ENCODE measurements around the gene NPC2.

DNA sequence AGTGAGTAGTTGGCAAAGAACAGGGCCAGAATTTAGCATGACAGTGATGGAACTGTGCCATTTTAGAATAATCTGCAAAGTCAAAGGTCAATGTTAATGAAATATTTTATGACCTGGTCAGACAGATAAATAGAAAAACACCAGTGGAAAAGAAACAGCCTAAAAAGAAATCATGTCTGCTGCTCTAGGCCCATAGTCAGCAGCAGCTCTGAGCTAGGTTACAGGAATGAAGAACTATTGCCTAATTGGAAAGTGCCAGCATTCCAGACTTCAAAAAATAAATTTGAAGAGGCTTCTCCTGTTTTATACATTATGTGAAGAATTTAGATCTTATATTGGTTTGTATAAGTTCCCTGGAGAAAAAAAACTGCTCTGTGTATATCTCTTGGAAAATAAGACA, 9.8 kb downstream of the NPC2 start:
- TF ChIP-seq, protein P1, sequence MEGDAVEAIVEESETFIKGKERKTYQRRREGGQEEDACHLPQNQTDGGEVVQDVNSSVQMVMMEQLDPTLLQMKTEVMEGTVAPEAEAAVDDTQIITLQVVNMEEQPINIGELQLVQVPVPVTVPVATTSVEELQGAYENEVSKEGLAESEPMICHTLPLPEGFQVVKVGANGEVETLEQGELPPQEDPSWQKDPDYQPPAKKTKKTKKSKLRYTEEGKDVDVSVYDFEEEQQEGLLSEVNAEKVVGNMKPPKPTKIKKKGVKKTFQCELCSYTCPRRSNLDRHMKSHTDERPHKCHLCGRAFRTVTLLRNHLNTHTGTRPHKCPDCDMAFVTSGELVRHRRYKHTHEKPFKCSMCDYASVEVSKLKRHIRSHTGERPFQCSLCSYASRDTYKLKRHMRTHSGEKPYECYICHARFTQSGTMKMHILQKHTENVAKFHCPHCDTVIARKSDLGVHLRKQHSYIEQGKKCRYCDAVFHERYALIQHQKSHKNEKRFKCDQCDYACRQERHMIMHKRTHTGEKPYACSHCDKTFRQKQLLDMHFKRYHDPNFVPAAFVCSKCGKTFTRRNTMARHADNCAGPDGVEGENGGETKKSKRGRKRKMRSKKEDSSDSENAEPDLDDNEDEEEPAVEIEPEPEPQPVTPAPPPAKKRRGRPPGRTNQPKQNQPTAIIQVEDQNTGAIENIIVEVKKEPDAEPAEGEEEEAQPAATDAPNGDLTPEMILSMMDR (IDR thresholded peaks at IDR 0.05 in 8 of 11, conservative IDR thresholded peaks at IDR 0.05 in 3 of 11), result no peak
- no peak for TF ChIP-seq POLR2AphosphoS5 (IDR thresholded peaks at IDR 0.05)
- TF ChIP-seq POLR2A (IDR thresholded peaks at IDR 0.05), result no peak
